Stimulated activated CD8-positive, alpha-beta memory T cell treated with anti-CD3 and anti-CD28 coated beads, Interleukin-2, amount 100 ng/mL, for 1 hour (primary cell): ENCODE results near the gene FAM184A.
"Not testable (repeated sequence)": the region's sequence is repeated elsewhere in the genome, so short reads cannot be mapped to it uniquely, and the experiment has no call there.

ENCODE experiments used
- DNase-seq, 2 donors: peaks; one replicate each; pipeline ENCODE4 v3.0.0-alpha.2; 2020; ENCODE audit warnings: low read depth in 2 of 2

FAM184A gene, protein sequence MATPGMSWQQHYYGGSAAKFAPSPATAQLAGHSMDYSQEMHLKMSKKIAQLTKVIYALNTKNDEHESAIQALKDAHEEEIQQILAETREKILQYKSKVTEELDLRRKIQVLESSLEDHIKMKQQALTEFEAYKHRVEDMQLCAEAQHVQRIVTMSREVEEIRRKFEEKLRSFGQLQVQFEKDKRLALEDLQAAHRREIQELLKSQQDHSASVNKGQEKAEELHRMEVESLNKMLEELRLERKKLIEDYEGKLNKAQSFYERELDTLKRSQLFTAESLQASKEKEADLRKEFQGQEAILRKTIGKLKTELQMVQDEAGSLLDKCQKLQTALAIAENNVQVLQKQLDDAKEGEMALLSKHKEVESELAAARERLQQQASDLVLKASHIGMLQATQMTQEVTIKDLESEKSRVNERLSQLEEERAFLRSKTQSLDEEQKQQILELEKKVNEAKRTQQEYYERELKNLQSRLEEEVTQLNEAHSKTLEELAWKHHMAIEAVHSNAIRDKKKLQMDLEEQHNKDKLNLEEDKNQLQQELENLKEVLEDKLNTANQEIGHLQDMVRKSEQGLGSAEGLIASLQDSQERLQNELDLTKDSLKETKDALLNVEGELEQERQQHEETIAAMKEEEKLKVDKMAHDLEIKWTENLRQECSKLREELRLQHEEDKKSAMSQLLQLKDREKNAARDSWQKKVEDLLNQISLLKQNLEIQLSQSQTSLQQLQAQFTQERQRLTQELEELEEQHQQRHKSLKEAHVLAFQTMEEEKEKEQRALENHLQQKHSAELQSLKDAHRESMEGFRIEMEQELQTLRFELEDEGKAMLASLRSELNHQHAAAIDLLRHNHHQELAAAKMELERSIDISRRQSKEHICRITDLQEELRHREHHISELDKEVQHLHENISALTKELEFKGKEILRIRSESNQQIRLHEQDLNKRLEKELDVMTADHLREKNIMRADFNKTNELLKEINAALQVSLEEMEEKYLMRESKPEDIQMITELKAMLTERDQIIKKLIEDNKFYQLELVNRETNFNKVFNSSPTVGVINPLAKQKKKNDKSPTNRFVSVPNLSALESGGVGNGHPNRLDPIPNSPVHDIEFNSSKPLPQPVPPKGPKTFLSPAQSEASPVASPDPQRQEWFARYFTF

GRCh38 chr6:119078376-119079282, at the start of gene FAM184A:
Gene FAM184A (minus strand): TSS chr6:119078664. CDS start chr6:119078299, 365 bp downstream.
- DNase-seq, result peak; percentile 29 to 38

DNA sequence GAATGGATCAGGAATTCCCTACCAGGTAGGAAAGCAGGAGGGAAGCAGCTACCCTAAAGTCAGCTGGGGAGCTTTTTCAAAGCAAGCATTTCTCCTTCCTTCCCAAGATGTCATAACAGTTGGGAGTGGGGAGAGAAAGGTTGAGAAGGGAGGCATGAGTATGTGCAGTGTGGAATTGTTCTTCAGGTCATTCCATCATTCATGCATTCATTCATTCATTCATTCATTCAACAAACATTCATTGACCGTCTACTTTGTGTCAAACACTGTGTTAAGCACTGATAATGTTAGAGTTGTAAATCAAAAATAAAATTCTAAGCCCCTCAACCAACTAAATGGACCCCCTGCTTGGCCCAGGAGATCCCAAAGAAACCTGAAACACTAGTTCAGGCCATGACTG, 49.2 kb upstream of the FAM184A start:
- no peak for DNase-seq

GRCh38 chr6:119126826-119127225, 48.4 kb upstream of the FAM184A start:
- DNase-seq, result no peak

DNA sequence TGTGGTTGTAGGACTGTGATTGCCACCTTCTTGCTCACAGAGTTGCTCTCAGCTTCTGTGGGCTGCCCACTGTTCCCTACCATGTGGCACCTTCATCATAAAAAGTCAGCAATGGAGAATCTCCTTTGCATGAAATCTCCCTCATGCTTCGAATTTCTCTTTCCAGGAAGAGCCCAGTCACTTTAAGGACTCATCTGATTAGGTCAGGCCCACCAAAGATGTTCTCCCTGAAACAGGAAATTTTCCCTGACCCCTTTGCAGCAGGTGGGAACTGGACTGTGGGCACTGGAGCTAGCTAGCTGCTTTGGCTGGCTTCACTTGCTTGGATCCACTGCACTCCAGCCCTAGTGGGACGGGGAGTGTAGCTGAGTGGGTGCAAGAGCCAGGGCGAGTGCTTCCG, 47.7 kb upstream of the FAM184A start:
- DNase-seq, result no peak

- no peak for DNase-seq
Observed at GRCh38 chr6:119125576-119125975, 47.1 kb upstream of the FAM184A start.

DNA sequence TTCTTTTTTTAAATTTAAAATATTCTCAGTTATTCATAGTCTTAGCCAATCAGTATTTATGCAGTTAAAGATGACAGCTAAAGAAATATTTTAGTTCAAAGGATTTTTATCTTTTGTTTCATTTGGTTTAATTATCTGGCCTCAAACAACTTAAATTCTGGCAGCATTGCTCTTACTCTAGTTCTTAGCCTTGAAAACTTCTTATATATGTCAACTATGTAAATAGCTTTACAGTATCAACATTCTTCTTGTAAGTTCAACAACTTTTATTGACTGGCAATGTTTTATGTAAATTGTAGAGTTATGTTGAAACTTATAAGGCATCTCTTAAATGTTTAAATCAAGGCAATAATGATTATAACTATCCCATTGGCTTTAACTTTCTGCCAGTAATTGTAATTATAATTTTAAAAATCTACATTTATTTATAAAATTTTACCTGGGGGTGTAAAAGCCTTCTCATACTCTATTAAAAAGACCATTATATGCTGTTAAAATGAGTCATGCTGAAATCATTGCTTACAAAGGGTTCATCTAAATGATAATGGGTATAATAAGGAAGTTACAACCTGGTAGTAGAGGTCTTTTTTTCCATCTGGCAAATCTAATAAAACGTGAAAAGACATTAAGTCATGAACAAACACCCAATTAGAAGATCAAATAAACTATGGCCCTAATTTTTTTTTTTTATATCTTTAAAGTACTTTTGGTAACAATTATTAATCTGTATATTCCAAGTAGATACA, 45.8 kb upstream of the FAM184A start:
- DNase-seq, result no peak

GRCh38 chr6:119122336-119122735, 43.9 kb upstream of the FAM184A start:
- no peak for DNase-seq

GRCh38 chr6:119121367-119121766, 42.9 kb upstream of the FAM184A start:
- DNase-seq, result no peak

GRCh38 chr6:119119989-119120388, 41.5 kb upstream of the FAM184A start:
- no peak for DNase-seq

- not testable (repeated sequence) for DNase-seq
Observed at GRCh38 chr6:119119062-119119461, 40.6 kb upstream of the FAM184A start.

DNA sequence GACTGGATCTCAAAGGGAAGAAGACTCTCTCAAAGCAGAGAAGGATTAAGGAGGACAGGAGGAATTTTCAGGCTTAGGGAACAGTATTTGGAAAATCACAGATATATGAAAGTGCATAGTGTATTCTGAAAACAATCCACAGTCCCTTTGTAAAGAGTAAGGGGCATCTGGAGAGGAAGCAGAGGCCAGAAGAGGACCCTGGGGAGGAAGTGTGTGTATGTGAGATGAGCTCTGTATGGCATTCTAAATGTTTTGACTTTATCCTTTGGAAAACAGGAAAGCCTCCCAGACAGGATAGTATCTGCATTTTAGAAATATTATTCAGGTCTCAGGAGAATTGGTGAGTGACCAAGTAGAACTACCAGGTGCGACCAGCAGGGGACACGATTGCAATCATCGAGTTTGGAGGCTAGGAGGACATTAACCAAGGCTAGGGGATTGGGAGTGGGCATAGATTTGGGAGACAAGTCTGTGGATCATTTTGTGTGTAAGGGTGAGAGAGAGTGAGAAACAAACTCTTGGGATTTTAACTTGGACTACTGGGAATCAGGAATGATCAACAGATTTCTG, 38.3 kb upstream of the FAM184A start:
- DNase-seq, result no peak

DNA sequence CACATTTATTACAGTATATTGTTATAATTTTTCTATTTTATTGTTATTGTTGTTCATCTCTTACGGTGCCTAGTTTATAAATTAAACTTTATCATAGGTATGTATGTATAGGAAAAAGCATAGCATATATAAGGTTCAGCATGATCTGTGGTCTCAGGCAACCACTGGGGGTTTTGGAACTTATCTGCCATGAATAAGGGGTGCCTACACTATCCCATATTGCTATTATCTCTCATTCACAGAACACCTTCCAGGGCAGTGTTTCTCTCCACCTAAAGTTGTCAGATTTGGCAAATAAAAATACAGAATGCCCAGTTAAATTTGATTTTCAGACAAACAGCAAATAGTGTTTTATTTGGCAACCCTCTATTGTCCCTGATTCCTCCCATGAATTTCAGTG, 35.5 kb upstream of the FAM184A start:
- DNase-seq, result no peak

DNA sequence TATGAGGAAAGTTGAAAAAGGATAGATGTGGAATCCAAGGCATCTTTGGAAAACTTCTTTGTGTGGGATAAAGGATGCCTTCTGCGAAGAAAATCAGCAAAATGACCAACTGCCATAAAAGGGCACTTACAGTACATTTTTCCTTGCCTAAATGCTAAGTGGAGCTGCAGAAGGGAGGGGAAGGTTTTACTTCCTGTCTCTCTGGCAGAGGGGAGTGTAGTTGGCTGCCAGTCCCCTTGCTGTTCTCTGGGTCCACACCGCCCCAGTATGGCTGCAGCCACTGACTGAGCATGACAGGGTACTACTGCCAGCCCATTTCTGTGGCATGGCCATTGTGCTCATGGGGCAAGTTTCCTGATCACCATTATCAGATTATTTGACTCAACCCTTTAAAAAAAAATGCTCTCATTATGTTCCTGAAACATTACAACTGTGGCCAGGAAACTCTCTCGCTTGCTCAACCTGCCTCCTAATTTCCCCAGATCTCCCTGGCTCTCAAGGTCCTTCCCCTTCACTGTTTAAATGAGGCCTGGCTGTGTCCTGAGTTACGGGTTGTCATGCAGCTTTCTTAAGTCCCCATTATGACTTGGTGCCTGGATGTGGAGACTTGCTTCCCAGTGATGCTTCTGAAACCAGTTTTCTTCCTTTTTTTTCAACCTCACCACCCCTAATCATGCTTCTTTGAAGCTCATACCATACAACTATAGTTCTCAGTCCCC, 34.5 kb upstream of the FAM184A start:
- DNase-seq, result no peak

- peak in 1 of 2 donors; percentile 5 for DNase-seq
Observed at GRCh38 chr6:119110601-119111548, 32.4 kb upstream of the FAM184A start.

DNA sequence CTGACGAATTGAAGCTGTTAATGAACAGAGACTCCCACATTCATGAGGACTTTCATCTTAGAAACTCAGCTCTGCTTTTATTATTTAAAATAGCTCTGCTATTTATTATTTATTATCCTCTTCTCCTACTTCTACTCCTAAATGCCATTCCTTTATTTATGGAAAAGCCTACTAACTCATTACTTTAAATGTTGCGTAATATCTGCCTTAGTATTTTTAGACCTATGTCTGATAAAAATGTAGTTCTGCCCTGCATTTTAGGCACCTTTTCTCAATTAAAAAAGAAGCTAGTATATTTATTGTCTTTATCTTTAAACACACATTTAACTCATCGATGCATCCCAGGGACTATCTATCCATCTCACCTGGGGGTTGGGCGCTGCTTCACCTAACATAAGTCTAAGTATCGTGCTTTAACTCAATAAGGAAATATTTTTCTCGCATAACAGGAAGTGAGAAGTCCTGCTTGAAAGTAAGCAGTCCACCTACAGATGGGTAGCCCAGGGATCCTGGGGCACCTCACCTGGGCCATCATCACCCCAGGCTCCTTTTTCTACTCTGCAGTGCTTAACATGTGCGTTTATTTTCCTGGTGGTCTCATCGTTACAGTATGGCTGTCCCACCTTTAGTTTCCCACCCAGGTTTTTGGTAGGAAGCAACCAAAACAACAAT, 31.3 kb upstream of the FAM184A start:
- DNase-seq, result no peak

DNA sequence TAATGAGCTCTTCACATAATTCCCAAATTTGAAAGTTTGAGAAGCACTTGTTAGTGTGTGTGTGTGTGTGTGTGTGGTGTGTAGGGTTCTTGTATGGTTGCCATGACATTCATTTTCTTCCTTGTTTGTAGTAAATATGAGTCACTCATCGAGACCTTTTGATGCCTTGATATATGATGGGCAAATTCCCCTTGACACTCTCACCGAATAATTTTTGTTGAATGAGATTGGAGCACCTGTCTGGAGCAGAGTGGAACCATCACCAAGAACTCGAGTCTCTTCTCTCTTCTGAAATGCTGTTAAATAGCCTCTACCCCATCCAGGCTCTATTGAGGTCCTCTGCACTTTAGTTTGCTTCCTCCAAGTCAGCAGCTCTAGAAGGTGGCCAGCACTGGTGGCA, 29.6 kb upstream of the FAM184A start:
- no peak for DNase-seq

GRCh38 chr6:119105282-119105681, 26.8 kb upstream of the FAM184A start:
- no peak for DNase-seq

DNA sequence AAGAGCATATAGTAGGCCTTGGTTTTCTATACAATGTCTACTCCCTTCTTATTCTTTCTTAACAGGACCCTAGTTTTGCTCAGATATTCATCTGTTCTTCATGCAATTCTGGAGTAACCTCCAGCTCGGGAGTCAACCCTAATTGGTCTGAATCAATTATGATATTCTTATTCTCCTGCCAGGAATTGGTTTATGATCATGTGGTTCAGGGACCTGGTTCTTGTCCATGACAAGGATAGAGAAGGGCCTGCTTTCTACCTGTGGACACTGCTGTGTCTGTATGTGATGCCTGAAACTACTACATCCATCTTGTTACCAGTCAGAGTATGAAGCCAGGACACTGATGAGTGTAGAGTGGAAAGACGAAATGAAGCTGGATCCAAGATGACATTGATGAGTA, 24.4 kb upstream of the FAM184A start:
- DNase-seq, result no peak
